Mesendoderm (in vitro differentiated cells): ENCODE measurements around the gene ZP3.
"Not testable (repeated sequence)": the region's sequence is repeated elsewhere in the genome, so short reads cannot be mapped to it uniquely, and the experiment has no call there.

ENCODE experiments used
- DNase-seq: peaks from one replicate; pipeline ENCODE4 v3.0.0; 2013
- H2AK5ac ChIP-seq: 2 replicates; pipeline ENCODE4 v1.6.1; 2013; ENCODE audit warnings: low read length, inconsistent platforms
- H2BK120ac ChIP-seq: 2 replicates; pipeline ENCODE4 v1.6.1; 2013; ENCODE audit warnings: low read depth, mild to moderate bottlenecking, low read length, moderate library complexity, mixed read lengths
- H2BK15ac ChIP-seq: replicated peaks from 2 replicates; pipeline ENCODE4 v1.6.1; 2013; ENCODE audit warnings: low read depth, mild to moderate bottlenecking, moderate library complexity
- H2BK5ac ChIP-seq: 2 replicates; pipeline ENCODE4 v1.6.1; 2013; ENCODE audit warnings: low read length, inconsistent platforms
- H3K18ac ChIP-seq: 2 replicates; pipeline ENCODE4 v1.6.1; 2013; ENCODE audit warnings: mild to moderate bottlenecking, low read length, mixed read lengths
- H3K23ac ChIP-seq: one replicate; pipeline ENCODE4 v1.6.1; 2013; ENCODE audit warnings: low read length
- H3K27ac ChIP-seq: 2 replicates; pipeline ENCODE4 v1.5.1; 2013; ENCODE audit warnings: low read depth, mild to moderate bottlenecking, inconsistent platforms, low read length, moderate library complexity
- H3K27me3 ChIP-seq: 2 replicates; pipeline ENCODE4 v1.6.1; 2013; ENCODE audit warnings: low read length, control low read depth, mild to moderate bottlenecking, inconsistent platforms; ENCODE audit not compliant: insufficient read depth, poor library complexity
- H3K36me3 ChIP-seq: 2 replicates; pipeline ENCODE4 v1.6.1; 2013; ENCODE audit warnings: low read length, inconsistent platforms; ENCODE audit not compliant: control insufficient read depth, insufficient read depth
- H3K4ac ChIP-seq: one replicate; pipeline ENCODE4 v1.6.1; 2013; ENCODE audit warnings: low read depth, mild to moderate bottlenecking, low read length, moderate library complexity
- H3K4me1 ChIP-seq: 2 replicates; pipeline ENCODE4 v1.6.1; 2013; ENCODE audit warnings: low read depth, low read length, inconsistent platforms; ENCODE audit not compliant: control insufficient read depth
- H3K4me2 ChIP-seq: 2 replicates; pipeline ENCODE4 v1.6.1; 2013; ENCODE audit warnings: low read length
- H3K4me3 ChIP-seq: 2 replicates; pipeline ENCODE4 v1.5.1; 2013; ENCODE audit warnings: mild to moderate bottlenecking, low read length
- H3K56ac ChIP-seq: one replicate; pipeline ENCODE4 v1.6.1; 2013; ENCODE audit warnings: low read length
- H3K79me1 ChIP-seq: 2 replicates; pipeline ENCODE4 v1.6.1; 2013; ENCODE audit warnings: low read length, inconsistent platforms
- H3K79me2 ChIP-seq: 2 replicates; pipeline ENCODE4 v1.6.1; 2013; ENCODE audit warnings: mild to moderate bottlenecking, low read length; ENCODE audit not compliant: control insufficient read depth, insufficient read depth
- H3K9ac ChIP-seq: 2 replicates; pipeline ENCODE4 v1.6.1; 2013; ENCODE audit warnings: low read length, inconsistent platforms
- H4K5ac ChIP-seq: one replicate; pipeline ENCODE4 v1.6.1; 2013; ENCODE audit warnings: low read length
- H4K8ac ChIP-seq: one replicate; pipeline ENCODE4 v1.6.1; 2013; ENCODE audit warnings: low read depth, mild to moderate bottlenecking, control low read depth, low read length, moderate library complexity
- WGBS: extraction: QIAGEN DNeasy Blood & Tissue Kit; methylation state at CpG from one replicate; pipeline ENCODE4 v1.1.7; 2013; ENCODE audit warnings: low lambda C conversion rate, missing lambda C conversion rate; ENCODE audit not compliant: insufficient coverage; ENCODE audit errors: extremely low coverage; 5-methylcytosine and 5-hydroxymethylcytosine counted together

Gene ZP3

GRCh38 chr7:76421097-76421496 is 3.7 kb upstream of the ZP3 start:
- not testable (repeated sequence) for H3K56ac ChIP-seq, H3K36me3 ChIP-seq, H3K27me3 ChIP-seq, H2BK15ac ChIP-seq, H2BK120ac ChIP-seq, H3K18ac ChIP-seq, H3K23ac ChIP-seq, H3K27ac ChIP-seq, H4K5ac ChIP-seq, H4K8ac ChIP-seq, H2BK5ac ChIP-seq, H3K4me2 ChIP-seq, H3K4me1 ChIP-seq, H3K4ac ChIP-seq, H3K79me1 ChIP-seq, H3K79me2 ChIP-seq, H2AK5ac ChIP-seq, H3K9ac ChIP-seq, H3K4me3 ChIP-seq
- WGBS = no CpG with 5 or more reads among the region's 6 CpGs
- peak; percentile 85 for DNase-seq

- no peak overlapping the region for H3K23ac ChIP-seq
- no peak overlapping the region for H3K56ac ChIP-seq
- no peak overlapping the region for H2BK120ac ChIP-seq
- no peaks in the 10 kb centered on the region for H3K4me1 ChIP-seq
- H3K9ac ChIP-seq = no peak overlapping the region
- no peak overlapping the region for H4K5ac ChIP-seq
- no peak overlapping the region for H4K8ac ChIP-seq
- no peak overlapping the region for H3K4me3 ChIP-seq
- no peak overlapping the region for H3K4me2 ChIP-seq
- no peak overlapping the region for H3K18ac ChIP-seq
- H3K79me1 ChIP-seq = no peaks in the 10 kb centered on the region
- H3K36me3 ChIP-seq = no peaks in the 10 kb centered on the region
- WGBS = no CpG with 5 or more reads among the region's 15 CpGs
- H3K27ac ChIP-seq = no peak overlapping the region
- no peaks in the 10 kb centered on the region for H3K79me2 ChIP-seq
- peak; percentile 62 for DNase-seq
- H2BK15ac ChIP-seq = no peak overlapping the region
- no peak overlapping the region for H3K4ac ChIP-seq
- H2BK5ac ChIP-seq = no peak overlapping the region
- no peak overlapping the region for H2AK5ac ChIP-seq
- H3K27me3 ChIP-seq = no peaks in the 10 kb centered on the region
Measured at GRCh38 chr7:76423666-76424412, 911 bp upstream of the ZP3 start.

- Histone ChIP-seq H3K4me3 (no peak overlapping the region), H3K18ac (no peak overlapping the region), H3K36me3 (no peaks in the 10 kb centered on the region), H3K4me2 (no peak overlapping the region), H2BK15ac (no peak overlapping the region), H3K27ac (no peak overlapping the region), H3K4ac (no peak overlapping the region), H3K79me1 (no peaks in the 10 kb centered on the region), H3K27me3 (no peaks in the 10 kb centered on the region), H4K5ac (no peak overlapping the region), H2AK5ac (no peak overlapping the region), H3K56ac (no peak overlapping the region), H3K4me1 (no peaks in the 10 kb centered on the region), H3K79me2 (no peaks in the 10 kb centered on the region), H2BK120ac (no peak overlapping the region), H2BK5ac (no peak overlapping the region), H3K23ac (no peak overlapping the region), H3K9ac (no peak overlapping the region), H4K8ac (no peak overlapping the region)
- WGBS = no CpG with 5 or more reads among the region's 9 CpGs
- DNase-seq = no peak
Measured at GRCh38 chr7:76425156-76425555, 406 bp downstream of the ZP3 start.

DNA sequence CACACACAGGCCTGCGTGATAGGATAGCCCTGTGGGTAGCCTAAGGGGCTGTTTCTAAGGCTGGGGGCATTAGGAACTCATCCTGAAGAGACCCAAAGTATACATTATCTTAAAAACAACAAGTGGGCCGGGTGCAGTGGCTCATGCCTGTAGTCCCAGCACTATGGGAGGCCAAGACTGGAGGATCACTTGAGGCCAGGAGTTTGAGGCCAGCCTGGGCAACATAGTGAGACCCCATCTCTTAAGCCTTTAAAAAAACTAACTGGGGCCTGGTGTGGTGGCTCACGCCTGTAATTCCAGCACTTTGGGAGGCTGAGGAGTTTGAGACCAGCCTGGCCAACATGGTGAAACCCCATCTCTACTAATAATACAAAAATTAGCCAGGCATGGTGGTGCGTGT is 808 bp downstream of the ZP3 start:
- H4K5ac ChIP-seq, H3K79me2 ChIP-seq, H3K4me2 ChIP-seq, H3K36me3 ChIP-seq, H3K23ac ChIP-seq, H3K56ac ChIP-seq, H2BK120ac ChIP-seq, H3K4me1 ChIP-seq, H3K79me1 ChIP-seq, H3K9ac ChIP-seq, DNase-seq, H2BK5ac ChIP-seq, H2AK5ac ChIP-seq, H3K27me3 ChIP-seq, H3K4ac ChIP-seq, H4K8ac ChIP-seq, H2BK15ac ChIP-seq, H3K27ac ChIP-seq, H3K4me3 ChIP-seq, H3K18ac ChIP-seq: not testable (repeated sequence)
- no CpG with 5 or more reads among the region's 4 CpGs for WGBS

DNA sequence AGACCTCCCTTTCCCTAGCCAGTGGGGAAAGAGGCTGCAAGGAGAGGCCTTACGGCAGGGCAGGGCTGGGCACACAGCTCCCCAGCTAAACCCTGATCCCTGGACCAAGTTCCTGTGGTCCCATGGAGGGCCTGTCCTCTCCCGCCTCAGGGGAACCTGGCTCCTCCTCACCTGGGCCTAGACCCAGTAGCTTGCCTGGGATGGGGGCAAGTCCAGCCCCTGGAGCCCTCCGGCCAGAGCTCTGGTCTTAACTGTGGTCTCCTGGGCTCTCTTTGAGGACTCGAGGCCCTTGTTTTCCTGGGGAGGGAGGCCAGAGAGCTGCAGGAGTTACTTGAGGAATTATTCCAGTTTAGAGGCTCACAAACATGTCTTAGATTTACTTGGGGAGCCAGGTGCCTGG is 1.5 kb downstream of the ZP3 start:
- Histone ChIP-seq H2BK5ac (no peak overlapping the region), H3K27ac (no peak overlapping the region), H3K9ac (no peak overlapping the region), H3K4me3 (no peak overlapping the region), H3K4me2 (no peak overlapping the region), H3K4me1 (no peaks in the 10 kb centered on the region), H2AK5ac (no peak overlapping the region), H4K8ac (no peak overlapping the region), H3K23ac (no peak overlapping the region), H2BK15ac (no peak overlapping the region), H3K18ac (no peak overlapping the region), H2BK120ac (no peak overlapping the region), H3K79me2 (no peaks in the 10 kb centered on the region), H4K5ac (no peak overlapping the region), H3K56ac (no peak overlapping the region), H3K79me1 (no peaks in the 10 kb centered on the region), H3K36me3 (no peaks in the 10 kb centered on the region), H3K27me3 (no peaks in the 10 kb centered on the region), H3K4ac (no peak overlapping the region)
- DNase-seq = no peak
- no CpG with 5 or more reads among the region's 4 CpGs for WGBS

DNA sequence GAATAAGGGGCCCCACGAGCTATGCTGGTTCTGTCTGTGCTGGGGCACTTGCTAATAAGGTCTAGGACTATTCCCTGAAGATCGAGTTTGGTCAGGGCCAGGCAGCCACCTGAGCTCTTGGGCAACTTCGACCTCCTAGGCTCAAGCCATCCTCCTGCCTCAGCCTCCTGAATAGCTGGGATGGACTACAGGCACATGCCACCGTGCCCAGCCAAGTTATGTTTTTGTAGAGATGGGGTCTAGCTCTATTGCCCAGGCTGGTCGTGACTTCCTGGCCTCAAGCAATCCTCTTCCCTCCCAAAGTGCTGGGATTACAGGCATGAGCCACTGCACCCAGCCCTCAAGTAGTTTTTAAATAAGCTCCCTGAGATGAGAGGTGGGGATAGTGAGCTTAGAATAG is 2.9 kb downstream of the ZP3 start:
- no peak overlapping the region for H3K56ac ChIP-seq
- H3K18ac ChIP-seq = no peak overlapping the region
- no peaks in the 10 kb centered on the region for H3K36me3 ChIP-seq
- no peak overlapping the region for H2BK5ac ChIP-seq
- H3K23ac ChIP-seq = no peak overlapping the region
- H3K4me1 ChIP-seq = no peaks in the 10 kb centered on the region
- H3K27me3 ChIP-seq = no peaks in the 10 kb centered on the region
- H2AK5ac ChIP-seq = no peak overlapping the region
- no peak overlapping the region for H3K4me3 ChIP-seq
- DNase-seq = no peak
- H3K79me1 ChIP-seq = no peaks in the 10 kb centered on the region
- H3K4me2 ChIP-seq = no peak overlapping the region
- H4K8ac ChIP-seq = no peak overlapping the region
- H3K9ac ChIP-seq = no peak overlapping the region
- H4K5ac ChIP-seq = no peak overlapping the region
- H3K79me2 ChIP-seq = no peaks in the 10 kb centered on the region
- H2BK15ac ChIP-seq = no peak overlapping the region
- no peak overlapping the region for H3K4ac ChIP-seq
- WGBS = no CpG with 5 or more reads among the region's 5 CpGs
- H3K27ac ChIP-seq = no peak overlapping the region
- no peak overlapping the region for H2BK120ac ChIP-seq
